Measurements from ENCODE around the gene B3GNT2.
"Not testable (repeated sequence)": the region's sequence is repeated elsewhere in the genome, so short reads cannot be mapped to it uniquely, and the experiment has no call there.

The B3GNT2 gene

GRCh38 chr2:62196278-62196901 is 475 bp downstream of the B3GNT2 start:
- DNase-seq, result peak; percentile 69

DNA sequence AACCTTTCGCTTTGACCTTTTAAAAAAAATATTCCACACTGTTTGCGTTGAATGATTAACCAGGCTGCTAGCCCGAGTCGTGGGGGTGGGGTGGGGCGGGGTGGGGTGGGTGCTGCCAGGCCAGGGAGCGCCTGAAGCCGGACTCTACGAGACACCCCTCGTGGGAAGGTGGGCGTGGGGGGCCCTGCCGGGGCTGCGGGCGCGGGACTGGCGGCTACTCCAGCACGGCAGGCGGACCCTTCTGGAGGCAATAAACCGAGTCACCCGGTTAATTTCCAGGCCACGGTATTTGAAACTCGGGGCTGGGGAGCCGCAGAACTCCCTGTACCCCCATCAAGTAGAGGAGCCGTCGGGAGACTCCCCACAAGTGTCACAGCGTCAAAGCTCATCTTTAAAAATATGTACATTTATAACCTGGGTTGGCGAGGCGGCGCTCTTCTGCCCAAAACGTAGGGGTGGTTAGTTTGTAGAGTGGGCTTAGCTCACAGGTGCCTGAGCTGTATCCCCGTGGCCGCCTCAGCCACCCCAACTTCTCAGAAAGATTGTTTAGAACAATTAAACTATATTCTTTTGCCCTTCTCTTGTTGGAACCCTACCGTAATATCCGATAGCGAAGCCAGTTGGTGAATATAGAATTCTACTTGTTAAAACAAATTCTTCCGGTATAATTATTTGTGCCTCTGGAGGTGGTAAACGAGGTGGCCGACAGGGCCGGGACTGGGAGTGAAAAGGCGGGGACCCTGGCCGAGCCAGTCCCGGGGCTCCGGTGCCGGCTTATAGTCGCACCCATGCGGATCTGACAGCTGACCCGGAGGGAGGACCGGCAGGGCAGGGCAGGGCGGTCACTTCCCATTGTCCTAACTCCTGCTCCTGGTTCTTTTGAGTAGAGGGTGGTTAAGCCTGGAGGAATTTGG is 1.4 kb downstream of the B3GNT2 start:
- peak; percentile 38 for DNase-seq
- Histone ChIP-seq H3K4me1 (ENCODE audit: insufficient read depth, low read length) (peaks cover 54% of the 10 kb centered on the region), H3K79me2 (ENCODE audit: insufficient read depth, low read length) (peaks cover 61% of the 10 kb centered on the region)

More at GRCh38 chr2:62196278-62196901, 475 bp downstream of the B3GNT2 start:
- Histone ChIP-seq H3K27me3 (ENCODE audit: insufficient read depth, low read length, poor library complexity) (no peaks in the 10 kb centered on the region), H3K9ac (ENCODE audit: low read depth, low read length) (peak overlapping the region; percentile 94), H3K36me3 (ENCODE audit: insufficient read depth, low read length) (no peaks in the 10 kb centered on the region; the same call in 1 of the 2 replicates), H3K4me3 (ENCODE audit: low read depth in 1 of 2, low read length in 2 of 2) (peak overlapping the region; percentile 99), H2AFZ (ENCODE audit: low read depth, low read length) (peak overlapping the region; percentile 98), H3K27ac (ENCODE audit: low read length) (peak overlapping the region; percentile 88), H3K79me2 (ENCODE audit: insufficient read depth, low read length) (peaks cover 53% of the 10 kb centered on the region), H4K20me1 (ENCODE audit: insufficient read depth, low read length) (peaks cover 31% of the 10 kb centered on the region), H3K9me3 (ENCODE audit: insufficient read depth, low read length, severe bottlenecking) (no peaks in the 10 kb centered on the region), H3K4me2 (ENCODE audit: insufficient read depth, low read length) (peak overlapping the region; percentile 80), H3K4me1 (ENCODE audit: insufficient read depth, low read length) (peaks cover 46% of the 10 kb centered on the region)
- TF ChIP-seq EZH2 (IDR thresholded peaks at IDR 0.05; ENCODE audit: borderline replicate concordance, low read depth, low read length, severe bottlenecking) (no peak), CTCF (IDR thresholded peaks at IDR 0.05; ENCODE audit: borderline replicate concordance, extremely low read depth, low read length, poor library complexity, severe bottlenecking) (peak; percentile 6)
- ATAC-seq (ENCODE audit: insufficient read depth, low read depth), result peak; percentile 57

GRCh38 chr2:62197925-62198633 is 2.2 kb downstream of the B3GNT2 start:
- peak overlapping the region in 1 of 2 experiments; percentile 99; a peak in 3 of 4 replicates for H3K4me3 ChIP-seq (ENCODE audit: low read depth in 1 of 2, low read length in 2 of 2)
- peaks cover 69% of the 10 kb centered on the region for H3K79me2 ChIP-seq (ENCODE audit: insufficient read depth, low read length)
- H3K9ac ChIP-seq (ENCODE audit: low read depth, low read length), result peak overlapping the region; percentile 94; the same call in 1 of the 2 replicates
- no peaks in the 10 kb centered on the region for H3K27me3 ChIP-seq (ENCODE audit: insufficient read depth, low read length, poor library complexity)
- H3K9me3 ChIP-seq (ENCODE audit: insufficient read depth, low read length, severe bottlenecking), result no peaks in the 10 kb centered on the region
- H3K27ac ChIP-seq (ENCODE audit: low read length), result no peak overlapping the region
- peaks cover 46% of the 10 kb centered on the region for H4K20me1 ChIP-seq (ENCODE audit: insufficient read depth, low read length)
- no peaks in the 10 kb centered on the region; the same call in 1 of the 2 replicates for H3K36me3 ChIP-seq (ENCODE audit: insufficient read depth, low read length)
- no peak overlapping the region for H2AFZ ChIP-seq (ENCODE audit: low read depth, low read length)
- DNase-seq, result no peak
- TF ChIP-seq EZH2 (IDR thresholded peaks at IDR 0.05; ENCODE audit: borderline replicate concordance, low read depth, low read length, severe bottlenecking), result no peak
- H3K4me2 ChIP-seq (ENCODE audit: insufficient read depth, low read length), result peak overlapping the region; percentile 80
- ATAC-seq (ENCODE audit: insufficient read depth, low read depth), result no peak
- H3K4me1 ChIP-seq (ENCODE audit: insufficient read depth, low read length), result peaks cover 56% of the 10 kb centered on the region

More for the DNA sequence above, 1.4 kb downstream of the B3GNT2 start:
- H3K9me3 ChIP-seq (ENCODE audit: insufficient read depth, low read length, severe bottlenecking), result no peaks in the 10 kb centered on the region
- H3K4me2 ChIP-seq (ENCODE audit: insufficient read depth, low read length), result peak overlapping the region; percentile 80
- ATAC-seq (ENCODE audit: insufficient read depth, low read depth), result no peak
- peaks cover 38% of the 10 kb centered on the region for H4K20me1 ChIP-seq (ENCODE audit: insufficient read depth, low read length)
- H3K27me3 ChIP-seq (ENCODE audit: insufficient read depth, low read length, poor library complexity), result no peaks in the 10 kb centered on the region
- H2AFZ ChIP-seq (ENCODE audit: low read depth, low read length), result 0 out of 2 replicates have a peak overlapping the region, but pooled peaks have one; percentile 36
- no peaks in the 10 kb centered on the region; the same call in 1 of the 2 replicates for H3K36me3 ChIP-seq (ENCODE audit: insufficient read depth, low read length)
- H3K4me3 ChIP-seq (ENCODE audit: low read depth in 1 of 2, low read length in 2 of 2), result peak overlapping the region; percentile 99; a peak in 3 of 4 replicates
- TF ChIP-seq CTCF (IDR thresholded peaks at IDR 0.05; ENCODE audit: borderline replicate concordance, extremely low read depth, low read length, poor library complexity, severe bottlenecking) (peak; percentile 26), EZH2 (IDR thresholded peaks at IDR 0.05; ENCODE audit: borderline replicate concordance, low read depth, low read length, severe bottlenecking) (no peak)
- H3K9ac ChIP-seq (ENCODE audit: low read depth, low read length), result peak overlapping the region; percentile 94
- H3K27ac ChIP-seq (ENCODE audit: low read length), result peak overlapping the region; percentile 88; the same call in 1 of the 2 replicates

DNA sequence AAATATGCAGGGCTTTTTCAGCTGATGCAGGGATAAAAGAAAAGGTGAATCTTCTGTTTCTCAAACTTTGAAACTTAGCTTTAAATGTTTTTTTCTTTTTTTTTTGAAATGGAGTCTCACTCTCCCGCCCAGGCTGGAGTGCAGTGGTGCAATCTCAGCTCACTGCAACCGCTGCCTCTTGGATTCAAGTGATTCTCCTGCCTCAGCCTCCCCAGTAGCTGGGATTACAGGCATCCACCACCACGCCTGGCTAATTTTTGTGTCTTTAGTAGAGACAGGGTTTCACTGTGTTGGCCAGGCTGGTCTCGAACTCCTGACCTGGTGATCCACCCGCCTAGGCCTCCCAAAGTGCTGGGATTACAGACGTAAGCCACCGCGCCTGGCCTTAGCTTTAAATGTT is 2.9 kb downstream of the B3GNT2 start:
- not testable (repeated sequence) for H3K36me3 ChIP-seq (ENCODE audit: insufficient read depth, low read length); H3K27me3 ChIP-seq (ENCODE audit: insufficient read depth, low read length, poor library complexity); DNase-seq; H3K4me3 ChIP-seq (ENCODE audit: low read depth in 1 of 2, low read length in 2 of 2); H2AFZ ChIP-seq (ENCODE audit: low read depth, low read length); ATAC-seq (ENCODE audit: insufficient read depth, low read depth); H3K27ac ChIP-seq (ENCODE audit: low read length); H3K9me3 ChIP-seq (ENCODE audit: insufficient read depth, low read length, severe bottlenecking)
- 0 out of 2 replicates have a peak overlapping the region, but pooled peaks have one; percentile 94 for H3K9ac ChIP-seq (ENCODE audit: low read depth, low read length)
- peaks cover 54% of the 10 kb centered on the region for H4K20me1 ChIP-seq (ENCODE audit: insufficient read depth, low read length)
- H3K4me2 ChIP-seq (ENCODE audit: insufficient read depth, low read length), result peak overlapping the region; percentile 80; the same call in 1 of the 2 replicates
- H3K4me1 ChIP-seq (ENCODE audit: insufficient read depth, low read length), result peaks cover 56% of the 10 kb centered on the region
- peaks cover 77% of the 10 kb centered on the region for H3K79me2 ChIP-seq (ENCODE audit: insufficient read depth, low read length)

All from DND-41 (cell line).